ENCODE results near the gene RGS7.
A peak's percentile ranks its signal among the peaks of the same experiment; 100 is the strongest.

The RGS7 gene

DNA sequence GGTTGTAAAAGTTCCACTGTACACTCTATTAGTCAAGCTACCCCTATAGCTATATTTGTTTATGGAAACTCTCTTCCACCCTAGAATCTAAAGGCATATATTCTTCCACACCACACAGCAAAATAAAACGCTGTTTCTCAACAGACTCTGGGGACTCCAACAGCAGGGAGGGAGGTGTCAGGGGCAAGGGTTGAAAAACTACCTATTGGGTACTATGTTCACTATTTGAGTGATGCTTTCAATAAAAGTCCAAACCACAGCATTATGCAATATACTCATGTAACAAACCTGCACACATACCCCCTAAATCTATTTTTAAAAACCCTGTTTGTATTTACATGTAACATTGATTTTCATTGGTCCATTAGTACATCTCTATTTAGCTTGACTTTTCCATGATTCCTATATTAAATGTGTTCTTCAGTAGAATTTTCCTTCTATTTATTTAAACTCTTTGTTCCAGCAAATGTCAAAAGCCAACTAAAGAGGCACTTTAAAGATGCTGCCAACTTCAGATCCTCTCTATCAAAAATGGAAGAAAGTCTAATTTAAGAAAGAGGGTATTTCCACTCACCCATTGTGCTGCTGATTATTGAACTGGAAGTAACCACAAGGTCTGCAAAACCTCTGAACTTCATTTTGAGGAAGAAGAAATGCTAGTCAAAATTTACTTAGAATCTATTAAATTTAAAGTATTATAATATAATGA lies 26.2 kb downstream of the RGS7 start:
- no peaks in the 10 kb centered on the region for H3K4me1 ChIP-seq (ENCODE audit: control insufficient read depth, insufficient read depth, low read length)
- H3K36me3 ChIP-seq (ENCODE audit: control insufficient read depth, insufficient read depth, low read length, severe bottlenecking) = no peaks in the 10 kb centered on the region
- no peak for DNase-seq (ENCODE audit: low read depth)
- no peak overlapping the region for H3K4me3 ChIP-seq (ENCODE audit: low read length)
- no peaks in the 10 kb centered on the region for H3K9me3 ChIP-seq (ENCODE audit: control insufficient read depth, low read length)
- no peak overlapping the region for H3K9ac ChIP-seq (ENCODE audit: low read length)
- H3K27me3 ChIP-seq (replicated peaks; ENCODE audit: control insufficient read depth, insufficient read depth, low read length) = no peaks in the 10 kb centered on the region

DNA sequence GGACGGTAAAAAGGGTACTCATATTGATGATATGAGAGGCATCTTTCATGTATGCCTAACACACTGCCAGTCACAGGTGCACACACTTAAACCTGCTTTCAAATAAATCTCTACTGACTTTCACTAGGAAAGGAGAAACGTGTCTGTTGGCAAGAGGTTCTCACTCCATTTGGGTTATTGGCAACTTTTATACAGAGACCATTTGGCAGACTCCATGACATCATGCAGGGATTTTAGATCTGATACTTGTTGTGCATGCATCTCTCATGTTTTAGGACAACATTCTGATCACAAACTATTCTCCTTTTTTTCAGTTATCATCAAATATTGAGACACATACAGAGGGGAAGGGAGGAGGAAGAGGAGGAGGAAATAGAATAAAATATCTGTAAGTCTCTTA lies 31.5 kb downstream of the RGS7 start:
- H3K27me3 ChIP-seq (replicated peaks; ENCODE audit: control insufficient read depth, insufficient read depth, low read length) = no peaks in the 10 kb centered on the region
- DNase-seq (ENCODE audit: low read depth) = no peak
- H3K4me3 ChIP-seq (ENCODE audit: low read length) = no peak overlapping the region
- H3K36me3 ChIP-seq (ENCODE audit: control insufficient read depth, insufficient read depth, low read length, severe bottlenecking) = no peaks in the 10 kb centered on the region
- H3K9ac ChIP-seq (ENCODE audit: low read length) = no peak overlapping the region
- H3K9me3 ChIP-seq (ENCODE audit: control insufficient read depth, low read length) = no peaks in the 10 kb centered on the region
- no peaks in the 10 kb centered on the region for H3K4me1 ChIP-seq (ENCODE audit: control insufficient read depth, insufficient read depth, low read length)

- Histone ChIP-seq H3K27me3 (replicated peaks; ENCODE audit: control insufficient read depth, insufficient read depth, low read length) (no peaks in the 10 kb centered on the region), H3K9me3 (ENCODE audit: control insufficient read depth, low read length) (no peaks in the 10 kb centered on the region), H3K4me1 (ENCODE audit: control insufficient read depth, insufficient read depth, low read length) (no peaks in the 10 kb centered on the region), H3K9ac (ENCODE audit: low read length) (no peak overlapping the region), H3K36me3 (ENCODE audit: control insufficient read depth, insufficient read depth, low read length, severe bottlenecking) (no peaks in the 10 kb centered on the region), H3K4me3 (ENCODE audit: low read length) (no peak overlapping the region)
- peak; percentile 73 for DNase-seq (ENCODE audit: low read depth)
Observed at GRCh38 chr1:241323514-241324195, 33.4 kb downstream of the RGS7 start.

DNA sequence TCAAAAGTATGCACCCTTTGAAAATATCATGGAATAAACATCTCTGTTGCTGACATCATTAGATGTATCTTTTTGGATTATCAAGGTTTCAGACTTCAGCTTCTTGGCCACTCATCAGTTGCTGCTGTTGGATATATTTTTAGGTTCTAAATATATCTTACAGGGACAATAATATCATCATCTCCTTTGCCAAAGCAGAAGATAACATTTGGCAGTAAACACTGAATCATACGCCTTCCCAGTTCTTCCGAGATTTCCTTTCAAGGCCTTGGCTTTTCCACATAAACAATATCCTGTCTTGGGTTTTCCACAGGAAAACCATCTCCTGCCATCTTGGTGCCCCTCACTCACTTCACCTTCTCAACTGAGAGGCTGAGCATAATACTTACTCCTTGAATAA lies 39.3 kb downstream of the RGS7 start:
- Histone ChIP-seq H3K4me3 (ENCODE audit: low read length) (no peak overlapping the region), H3K27me3 (replicated peaks; ENCODE audit: control insufficient read depth, insufficient read depth, low read length) (no peaks in the 10 kb centered on the region), H3K9ac (ENCODE audit: low read length) (no peak overlapping the region), H3K9me3 (ENCODE audit: control insufficient read depth, low read length) (no peaks in the 10 kb centered on the region), H3K36me3 (ENCODE audit: control insufficient read depth, insufficient read depth, low read length, severe bottlenecking) (no peaks in the 10 kb centered on the region), H3K4me1 (ENCODE audit: control insufficient read depth, insufficient read depth, low read length) (no peaks in the 10 kb centered on the region)
- no peak for DNase-seq (ENCODE audit: low read depth)

DNA sequence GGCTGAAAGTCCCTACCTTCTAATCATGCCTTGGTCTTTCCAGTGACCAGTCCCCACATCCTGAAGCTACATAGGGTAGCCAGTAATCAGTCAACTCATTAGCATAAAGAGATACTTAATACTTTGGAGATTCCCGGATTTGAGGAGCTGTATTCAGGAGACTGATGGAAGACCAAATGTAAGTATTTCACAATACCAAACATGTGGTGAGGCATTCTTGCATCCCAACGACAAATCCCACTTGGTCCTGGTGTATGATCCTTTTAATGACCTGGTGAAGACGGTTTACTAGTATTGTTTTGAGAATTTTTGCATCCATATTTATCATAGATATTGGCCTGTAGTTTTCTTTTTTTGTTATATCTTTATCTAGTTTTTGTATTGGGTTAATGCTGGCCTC lies 40.6 kb downstream of the RGS7 start:
- Histone ChIP-seq H3K36me3 (ENCODE audit: control insufficient read depth, insufficient read depth, low read length, severe bottlenecking) (no peaks in the 10 kb centered on the region), H3K9ac (ENCODE audit: low read length) (no peak overlapping the region)
- no peak for DNase-seq (ENCODE audit: low read depth)

GRCh38 chr1:241311056-241311746 lies 45.8 kb downstream of the RGS7 start:
- no peak overlapping the region for H3K4me3 ChIP-seq (ENCODE audit: low read length)
- H3K36me3 ChIP-seq (ENCODE audit: control insufficient read depth, insufficient read depth, low read length, severe bottlenecking) = no peaks in the 10 kb centered on the region
- no peak for DNase-seq (ENCODE audit: low read depth)
- no peaks in the 10 kb centered on the region for H3K9me3 ChIP-seq (ENCODE audit: control insufficient read depth, low read length)
- H3K27me3 ChIP-seq (replicated peaks; ENCODE audit: control insufficient read depth, insufficient read depth, low read length) = no peaks in the 10 kb centered on the region
- no peaks in the 10 kb centered on the region for H3K4me1 ChIP-seq (ENCODE audit: control insufficient read depth, insufficient read depth, low read length)
- H3K9ac ChIP-seq (ENCODE audit: low read length) = no peak overlapping the region

More for the DNA sequence above, 40.6 kb downstream of the RGS7 start:
- Histone ChIP-seq H3K27me3 (replicated peaks; ENCODE audit: control insufficient read depth, insufficient read depth, low read length) (no peaks in the 10 kb centered on the region), H3K4me1 (ENCODE audit: control insufficient read depth, insufficient read depth, low read length) (no peaks in the 10 kb centered on the region), H3K4me3 (ENCODE audit: low read length) (no peak overlapping the region), H3K9me3 (ENCODE audit: control insufficient read depth, low read length) (no peaks in the 10 kb centered on the region)

DNA sequence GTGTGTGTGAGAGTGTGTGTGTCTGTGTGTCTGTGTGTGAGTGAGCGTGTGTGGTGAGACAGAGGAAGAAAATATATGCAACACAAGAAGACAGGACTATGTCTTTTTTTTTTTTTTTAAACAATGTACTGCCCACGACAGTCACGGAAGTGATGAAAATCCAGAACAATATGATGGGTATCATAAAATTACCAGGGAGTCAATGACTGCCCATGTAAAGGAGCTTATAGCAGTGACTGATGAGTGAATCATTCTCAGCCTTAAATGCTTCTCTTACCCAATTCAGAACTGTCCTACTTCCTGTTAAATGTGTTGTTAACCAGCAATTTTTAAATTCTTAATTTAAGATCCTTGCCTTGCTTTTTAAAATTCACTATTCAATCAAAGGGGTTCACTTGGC lies 46.6 kb downstream of the RGS7 start:
- H3K4me3 ChIP-seq (ENCODE audit: low read length) = no peak overlapping the region
- H3K9me3 ChIP-seq (ENCODE audit: control insufficient read depth, low read length) = no peaks in the 10 kb centered on the region

DNA sequence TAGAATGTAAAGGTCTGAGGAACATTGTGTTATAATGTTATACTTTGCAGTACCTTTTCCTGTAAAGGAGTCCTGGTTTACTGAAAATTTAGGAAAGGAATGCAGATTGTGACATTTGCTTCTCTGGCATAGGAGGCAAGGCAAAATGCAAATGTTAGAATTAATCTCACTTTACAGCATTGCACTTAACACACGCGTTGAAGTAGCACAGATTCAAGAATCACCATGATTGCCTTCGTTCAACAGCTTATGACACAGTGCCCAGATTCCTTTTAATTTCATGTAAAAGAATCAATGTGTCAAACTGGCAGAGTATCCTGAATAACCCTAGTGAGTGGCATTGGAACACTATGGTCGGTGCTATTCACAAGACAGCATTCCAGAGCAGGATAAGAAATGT lies 47.4 kb downstream of the RGS7 start:
- no peak overlapping the region for H3K9ac ChIP-seq (ENCODE audit: low read length)

More for the DNA sequence above, 46.6 kb downstream of the RGS7 start:
- no peaks in the 10 kb centered on the region for H3K4me1 ChIP-seq (ENCODE audit: control insufficient read depth, insufficient read depth, low read length)
- H3K27me3 ChIP-seq (replicated peaks; ENCODE audit: control insufficient read depth, insufficient read depth, low read length) = no peaks in the 10 kb centered on the region
- no peak overlapping the region for H3K9ac ChIP-seq (ENCODE audit: low read length)
- no peaks in the 10 kb centered on the region for H3K36me3 ChIP-seq (ENCODE audit: control insufficient read depth, insufficient read depth, low read length, severe bottlenecking)
- peak; percentile 16 for DNase-seq (ENCODE audit: low read depth)

DNA sequence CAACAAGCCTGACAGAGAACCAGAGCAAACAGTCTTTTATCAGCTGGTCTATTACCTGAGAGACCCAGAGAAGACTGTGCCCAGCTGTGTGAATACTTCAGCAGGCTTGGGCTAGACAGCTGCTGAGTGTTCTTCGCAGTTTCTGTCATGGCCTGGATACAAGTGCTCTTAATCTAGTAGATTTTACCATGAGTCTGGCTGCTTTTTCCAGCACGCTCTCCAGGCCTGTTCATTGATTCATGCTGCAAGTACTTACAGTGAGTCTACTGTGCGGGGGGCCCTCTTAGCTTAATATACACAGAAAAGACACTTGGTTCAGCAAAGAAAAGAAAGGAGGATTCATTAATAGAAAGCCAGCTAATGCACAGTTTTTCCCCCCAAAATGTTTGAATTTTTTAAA lies 48.5 kb downstream of the RGS7 start:
- H3K4me3 ChIP-seq (ENCODE audit: low read length) = no peak overlapping the region

More for the DNA sequence above, 47.4 kb downstream of the RGS7 start:
- H3K36me3 ChIP-seq (ENCODE audit: control insufficient read depth, insufficient read depth, low read length, severe bottlenecking) = no peaks in the 10 kb centered on the region
- DNase-seq (ENCODE audit: low read depth) = no peak
- no peaks in the 10 kb centered on the region for H3K27me3 ChIP-seq (replicated peaks; ENCODE audit: control insufficient read depth, insufficient read depth, low read length)
- no peak overlapping the region for H3K4me3 ChIP-seq (ENCODE audit: low read length)
- H3K4me1 ChIP-seq (ENCODE audit: control insufficient read depth, insufficient read depth, low read length) = no peaks in the 10 kb centered on the region
- no peaks in the 10 kb centered on the region for H3K9me3 ChIP-seq (ENCODE audit: control insufficient read depth, low read length)

GRCh38 chr1:241308011-241308410 lies 49.0 kb downstream of the RGS7 start:
- no peak for DNase-seq (ENCODE audit: low read depth)
- Histone ChIP-seq H3K27me3 (replicated peaks; ENCODE audit: control insufficient read depth, insufficient read depth, low read length) (no peaks in the 10 kb centered on the region), H3K4me1 (ENCODE audit: control insufficient read depth, insufficient read depth, low read length) (no peaks in the 10 kb centered on the region), H3K9ac (ENCODE audit: low read length) (no peak overlapping the region), H3K4me3 (ENCODE audit: low read length) (no peak overlapping the region), H3K9me3 (ENCODE audit: control insufficient read depth, low read length) (no peaks in the 10 kb centered on the region), H3K36me3 (ENCODE audit: control insufficient read depth, insufficient read depth, low read length, severe bottlenecking) (no peaks in the 10 kb centered on the region)

More for the DNA sequence above, 48.5 kb downstream of the RGS7 start:
- no peaks in the 10 kb centered on the region for H3K9me3 ChIP-seq (ENCODE audit: control insufficient read depth, low read length)
- no peaks in the 10 kb centered on the region for H3K27me3 ChIP-seq (replicated peaks; ENCODE audit: control insufficient read depth, insufficient read depth, low read length)
- no peak for DNase-seq (ENCODE audit: low read depth)
- H3K36me3 ChIP-seq (ENCODE audit: control insufficient read depth, insufficient read depth, low read length, severe bottlenecking) = no peaks in the 10 kb centered on the region
- H3K9ac ChIP-seq (ENCODE audit: low read length) = no peak overlapping the region
- H3K4me1 ChIP-seq (ENCODE audit: control insufficient read depth, insufficient read depth, low read length) = no peaks in the 10 kb centered on the region

GRCh38 chr1:241306125-241306790 lies 50.7 kb downstream of the RGS7 start:
- no peak overlapping the region for H3K4me3 ChIP-seq (ENCODE audit: low read length)
- DNase-seq (ENCODE audit: low read depth) = no peak
- H3K9ac ChIP-seq (ENCODE audit: low read length) = no peak overlapping the region
- H3K4me1 ChIP-seq (ENCODE audit: control insufficient read depth, insufficient read depth, low read length) = no peaks in the 10 kb centered on the region
- no peaks in the 10 kb centered on the region for H3K27me3 ChIP-seq (replicated peaks; ENCODE audit: control insufficient read depth, insufficient read depth, low read length)
- H3K36me3 ChIP-seq (ENCODE audit: control insufficient read depth, insufficient read depth, low read length, severe bottlenecking) = no peaks in the 10 kb centered on the region
- H3K9me3 ChIP-seq (ENCODE audit: control insufficient read depth, low read length) = no peaks in the 10 kb centered on the region
